Activated CD4-positive, alpha-beta T cell treated with anti-CD3 and anti-CD28 coated beads for 24 hours (primary cell): Measurements from ENCODE around the gene ARL16.
A peak's percentile ranks its signal among the peaks of the same experiment; 100 is the strongest.

ENCODE experiments used
- DNase-seq, 2 donors: peaks; one replicate each; pipeline ENCODE4 v3.0.0-alpha.2; 2020; ENCODE audit warnings: low read depth in 2 of 2

The ARL16 gene, protein sequence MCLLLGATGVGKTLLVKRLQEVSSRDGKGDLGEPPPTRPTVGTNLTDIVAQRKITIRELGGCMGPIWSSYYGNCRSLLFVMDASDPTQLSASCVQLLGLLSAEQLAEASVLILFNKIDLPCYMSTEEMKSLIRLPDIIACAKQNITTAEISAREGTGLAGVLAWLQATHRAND

DNA sequence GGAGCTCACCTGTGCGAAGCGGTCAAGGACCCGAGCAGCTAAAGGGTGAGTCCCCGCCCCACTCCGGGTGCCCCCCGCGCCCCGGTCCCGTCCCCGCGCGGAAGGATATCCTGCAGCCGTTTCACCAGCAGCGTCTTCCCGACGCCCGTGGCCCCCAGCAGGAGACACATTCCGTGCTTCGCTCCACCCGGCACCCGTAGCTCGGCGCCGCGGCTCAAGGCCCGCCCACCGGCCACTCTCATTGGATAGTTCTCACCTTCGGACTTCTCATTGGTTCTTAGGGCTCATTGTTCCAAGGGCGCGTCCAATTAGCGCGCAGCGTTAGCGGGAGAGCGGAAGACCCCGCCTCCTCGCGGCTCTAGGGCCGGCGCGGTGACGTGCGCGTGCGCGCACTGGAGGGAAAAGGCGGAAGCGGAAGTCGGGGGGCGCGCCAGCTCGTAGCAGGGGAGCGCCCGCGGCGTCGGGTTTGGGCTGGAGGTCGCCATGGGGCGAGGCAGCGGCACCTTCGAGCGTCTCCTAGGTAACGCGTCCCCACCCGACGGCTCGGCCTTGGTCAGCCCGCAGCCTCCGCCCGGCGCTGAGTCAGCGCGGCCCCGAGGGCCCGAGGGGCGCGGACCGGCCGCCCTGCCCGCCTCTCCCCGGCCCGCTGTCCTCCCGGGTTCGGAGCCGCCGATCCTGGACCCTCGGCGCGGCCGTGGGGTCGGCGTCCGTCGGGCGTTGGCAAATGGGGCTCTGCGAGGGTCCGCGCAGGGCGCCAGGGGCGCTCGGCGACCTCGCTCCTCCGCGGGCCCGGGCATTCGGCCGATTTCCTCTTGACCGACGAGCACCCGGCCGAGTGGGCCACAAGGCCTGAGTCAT, at the start of gene ARL16, which contains the start of gene HGS:
TSS of gene ARL16 (minus strand) at position 214 of the 858 bp plus-strand sequence. CDS start at position 170, 44 bp downstream.
TSS of gene HGS (plus strand) at position 428 of the 858 bp plus-strand sequence. CDS start at position 484, 56 bp downstream.
- DNase-seq, result peak; percentile 96 to 97

DNA sequence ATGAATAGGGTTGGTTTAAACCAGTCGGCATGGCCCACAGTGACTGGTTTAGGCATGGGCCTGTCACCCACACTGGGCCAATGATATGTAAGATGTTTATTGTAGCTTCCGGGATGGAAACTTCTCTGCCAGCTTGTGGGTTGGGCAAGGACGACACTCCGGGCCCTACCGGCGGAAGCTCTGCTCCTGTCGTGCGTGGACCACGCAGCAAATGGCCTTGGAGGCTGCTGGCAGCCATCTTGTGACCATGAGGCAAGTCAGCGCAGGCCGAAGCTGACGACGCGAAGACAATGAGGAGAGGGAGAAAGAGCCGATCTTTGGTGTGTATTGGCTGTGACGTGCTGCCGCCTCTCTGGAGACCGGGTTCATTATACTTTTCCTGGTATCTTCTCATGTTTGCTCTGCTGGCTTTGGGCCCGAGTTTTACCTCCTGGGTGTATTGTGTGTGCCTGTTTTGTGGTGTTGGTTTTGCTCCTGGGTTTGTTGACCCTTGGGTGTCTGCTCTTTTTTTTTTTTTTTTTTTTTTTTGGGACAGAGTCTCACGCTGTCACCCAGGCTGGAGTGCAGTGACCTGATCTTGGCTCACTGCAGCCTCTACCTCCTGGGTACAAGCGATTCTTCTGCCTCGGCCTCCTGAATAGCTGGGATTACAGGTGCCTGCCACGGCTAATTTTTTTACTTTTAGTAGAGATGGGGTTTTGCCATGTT, 43.9 kb upstream of the ARL16 start:
- no peak for DNase-seq

DNA sequence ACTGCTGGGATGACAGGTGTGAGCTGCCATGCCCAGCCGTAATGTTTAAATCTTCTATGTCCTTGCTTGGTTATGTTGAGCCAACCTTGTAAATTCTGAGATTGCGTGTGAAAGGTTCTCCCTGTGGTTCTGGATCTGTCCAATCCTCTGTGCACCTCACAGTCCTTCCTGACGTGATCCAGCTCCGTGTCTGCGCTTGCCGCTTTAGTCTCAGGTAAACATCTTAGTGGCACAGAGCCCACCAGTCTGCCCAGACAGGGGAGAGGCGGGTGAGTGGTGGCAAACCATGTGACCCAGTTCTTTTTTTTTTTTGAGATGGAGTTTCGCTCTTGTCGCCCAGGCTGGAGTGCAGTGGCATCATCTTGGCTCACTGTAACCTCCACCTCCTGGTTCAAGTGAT, 42.4 kb upstream of the ARL16 start:
- DNase-seq, result no peak

DNA sequence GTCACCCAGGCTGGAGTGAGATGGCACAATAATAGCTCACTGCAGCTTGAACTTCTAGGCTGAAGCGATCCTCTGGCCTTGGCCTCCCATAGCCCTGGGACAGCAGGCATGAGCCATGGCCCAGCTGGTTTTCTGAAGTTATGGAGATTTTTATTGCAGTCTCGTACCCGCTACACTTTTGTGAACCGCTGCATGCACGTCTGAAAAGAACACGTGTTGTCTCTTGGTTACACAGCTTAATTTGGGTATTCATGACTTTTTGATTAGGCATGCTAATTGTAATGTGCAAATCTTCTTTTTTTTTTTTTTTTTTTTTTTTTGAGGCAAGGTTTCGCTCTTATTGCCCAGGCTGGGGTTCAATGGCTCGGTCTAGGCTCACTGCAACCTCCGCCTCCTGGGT, 41.8 kb upstream of the ARL16 start:
- DNase-seq, result no peak

DNA sequence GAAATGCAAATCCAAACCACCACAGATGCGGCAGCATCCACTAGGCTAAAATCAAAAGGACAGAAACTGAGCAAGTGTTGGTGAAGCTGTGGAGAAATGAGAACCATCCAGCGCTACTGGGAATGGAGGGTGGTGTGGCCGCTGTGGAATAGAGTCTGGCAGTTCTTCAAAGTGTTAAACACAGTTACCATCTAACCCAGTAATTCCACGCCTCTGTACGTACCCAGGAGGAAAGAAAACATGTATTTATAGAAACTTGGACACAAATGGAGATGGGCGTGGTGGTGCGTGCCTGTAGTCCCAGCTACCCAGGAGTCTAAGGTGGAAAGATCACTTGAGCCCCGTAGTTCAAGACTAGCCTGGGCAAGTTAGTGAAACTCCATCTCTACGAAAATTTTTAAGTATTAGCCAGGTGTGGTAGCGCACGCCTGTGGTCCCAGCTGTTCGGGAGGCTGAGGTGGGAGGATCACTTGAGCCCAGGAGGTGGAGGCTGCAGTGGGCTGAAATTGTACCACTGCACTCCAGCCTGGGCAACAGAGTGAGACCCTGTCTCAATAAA, 40.1 kb upstream of the ARL16 start:
- DNase-seq, result no peak

DNA sequence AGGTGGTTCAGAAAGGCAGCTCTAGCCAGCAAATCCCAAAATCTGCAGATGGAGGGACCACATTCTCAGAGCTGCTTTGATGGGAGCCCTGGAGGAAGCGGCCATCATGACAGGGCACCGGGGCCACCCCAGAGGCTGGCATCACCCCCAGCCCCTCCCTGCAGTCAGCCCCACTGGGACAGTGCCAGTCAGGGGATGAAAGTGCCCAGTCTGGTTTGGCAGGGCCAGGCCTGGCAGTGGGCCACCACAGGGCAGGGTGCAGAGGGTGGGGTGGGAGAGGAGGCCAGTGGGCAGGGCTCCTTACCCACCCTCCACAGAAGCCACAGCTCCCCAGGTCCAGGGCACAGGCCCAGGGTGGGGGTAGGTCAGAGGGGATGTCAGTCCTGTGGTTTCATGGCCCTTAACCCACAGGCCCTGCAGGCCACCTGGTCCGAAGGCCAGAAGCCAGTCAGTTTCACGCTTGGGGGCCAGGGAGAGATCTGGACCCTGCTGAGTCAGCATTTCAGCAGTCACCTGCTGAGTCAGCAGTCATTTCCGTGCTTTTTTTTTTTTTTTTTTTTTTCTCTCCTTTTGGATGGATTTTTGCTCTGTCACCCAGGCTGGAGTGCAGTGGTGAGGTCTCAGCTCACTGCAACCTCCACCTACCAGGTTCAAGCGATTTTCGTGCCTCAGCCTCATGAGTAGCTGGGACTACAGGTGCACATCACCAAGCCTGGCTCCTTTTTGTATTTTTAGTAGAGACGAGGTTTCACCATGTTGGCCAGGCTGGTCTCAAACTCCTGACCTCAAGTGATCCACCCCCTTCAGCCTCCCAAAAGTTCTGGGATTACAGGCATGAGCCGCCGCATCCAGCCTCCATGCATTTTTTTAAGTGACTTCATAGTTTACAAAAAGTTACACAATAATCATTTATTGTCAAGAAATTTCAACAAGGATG, 38.9 kb upstream of the ARL16 start:
- no peak for DNase-seq

DNA sequence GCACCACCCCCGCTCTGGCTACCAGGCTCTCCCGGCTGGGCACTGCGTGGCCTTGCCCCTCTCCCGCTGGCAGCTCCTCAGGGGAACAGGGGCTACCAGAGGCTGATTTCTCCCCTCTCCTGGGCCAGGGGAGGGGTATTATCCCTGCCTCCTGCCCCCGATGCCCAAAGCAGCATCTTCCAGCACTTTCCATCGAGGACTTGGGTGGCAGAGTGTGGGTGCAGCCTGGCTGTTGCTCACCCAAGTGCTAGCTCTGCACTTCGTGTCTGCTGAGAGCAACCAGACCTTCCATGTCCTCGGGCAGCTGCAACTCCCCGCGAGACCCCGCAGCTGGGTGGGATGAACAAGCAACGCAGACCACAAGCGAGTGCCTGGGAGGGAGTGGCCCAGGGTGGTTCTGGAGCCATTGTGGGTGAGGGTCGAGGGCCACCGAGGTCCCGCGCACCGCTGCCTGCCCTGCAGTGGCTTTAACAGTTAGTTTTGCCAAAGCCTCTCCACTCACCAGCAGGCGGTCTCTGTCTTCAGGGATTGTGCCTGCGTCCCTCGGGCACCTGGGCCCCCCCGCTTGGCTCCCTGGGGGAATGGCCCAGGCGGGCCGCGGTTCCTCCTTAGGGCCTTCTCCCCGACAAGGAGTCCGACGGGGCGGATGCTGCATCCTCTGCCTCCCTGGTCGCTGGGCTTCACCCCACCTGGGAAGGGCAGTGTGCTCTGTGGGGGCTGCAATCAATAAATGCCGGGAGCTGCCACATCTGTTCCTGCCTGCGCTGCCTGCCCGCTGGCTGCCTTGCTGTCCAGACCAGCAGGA, 36.9 kb upstream of the ARL16 start:
- DNase-seq, result no peak

DNA sequence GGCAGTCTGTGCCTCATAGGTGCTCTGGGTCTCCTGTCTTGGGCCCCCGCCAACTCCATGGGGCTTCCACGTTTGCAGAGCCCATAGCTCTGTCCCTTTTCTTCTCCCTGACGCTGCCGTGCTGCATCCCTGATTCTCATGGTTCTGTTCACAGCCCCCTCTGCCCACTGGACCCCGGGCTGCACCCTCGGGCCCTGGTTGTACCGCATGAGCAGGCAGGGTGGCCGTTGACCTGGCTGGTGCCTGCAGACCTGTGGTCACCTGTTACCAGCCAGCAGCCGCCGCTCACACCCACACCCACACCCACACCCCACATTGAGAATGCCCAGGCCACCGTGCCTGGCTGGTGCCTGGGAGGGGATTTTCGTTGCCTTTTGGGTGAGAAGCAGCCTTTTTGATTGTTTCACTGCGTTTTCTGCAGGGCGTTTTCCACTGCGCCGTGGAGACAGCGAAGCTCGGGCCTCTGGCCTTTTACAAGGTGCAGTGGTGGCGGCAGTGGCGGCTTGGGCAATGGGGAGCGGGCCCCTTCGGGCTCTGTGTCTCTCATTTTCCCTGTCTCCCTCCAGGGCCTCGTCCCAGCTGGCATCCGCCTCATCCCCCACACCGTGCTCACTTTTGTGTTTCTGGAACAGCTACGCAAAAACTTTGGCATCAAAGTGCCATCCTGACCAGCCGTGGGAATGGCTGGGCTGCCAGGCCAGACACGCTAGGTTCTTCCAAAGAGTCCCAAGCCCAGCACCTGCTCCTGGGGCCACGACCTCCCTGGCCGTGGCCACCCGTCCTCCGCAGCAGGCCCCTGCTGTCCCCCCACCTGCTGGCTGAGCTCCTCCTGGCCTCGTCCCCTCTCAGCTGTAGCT, 36.0 kb upstream of the ARL16 start:
- DNase-seq, result no peak

DNA sequence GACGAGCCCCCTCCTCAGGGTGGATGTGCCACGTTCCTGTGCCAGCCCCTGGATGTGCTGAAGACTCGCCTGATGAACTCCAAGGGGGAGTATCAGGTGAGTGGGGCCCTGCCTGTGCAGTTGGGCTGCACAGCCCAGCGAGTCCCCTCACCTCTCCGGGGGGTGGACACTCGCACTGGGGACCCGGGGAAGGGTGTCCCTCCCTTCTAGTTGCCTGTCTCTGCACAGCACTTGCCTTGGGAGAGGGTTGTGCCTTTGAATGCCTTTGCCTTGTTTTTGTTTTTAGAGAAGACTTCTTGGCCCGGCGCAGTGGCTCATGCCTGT, 34.1 kb upstream of the ARL16 start:
- no peak for DNase-seq

DNA sequence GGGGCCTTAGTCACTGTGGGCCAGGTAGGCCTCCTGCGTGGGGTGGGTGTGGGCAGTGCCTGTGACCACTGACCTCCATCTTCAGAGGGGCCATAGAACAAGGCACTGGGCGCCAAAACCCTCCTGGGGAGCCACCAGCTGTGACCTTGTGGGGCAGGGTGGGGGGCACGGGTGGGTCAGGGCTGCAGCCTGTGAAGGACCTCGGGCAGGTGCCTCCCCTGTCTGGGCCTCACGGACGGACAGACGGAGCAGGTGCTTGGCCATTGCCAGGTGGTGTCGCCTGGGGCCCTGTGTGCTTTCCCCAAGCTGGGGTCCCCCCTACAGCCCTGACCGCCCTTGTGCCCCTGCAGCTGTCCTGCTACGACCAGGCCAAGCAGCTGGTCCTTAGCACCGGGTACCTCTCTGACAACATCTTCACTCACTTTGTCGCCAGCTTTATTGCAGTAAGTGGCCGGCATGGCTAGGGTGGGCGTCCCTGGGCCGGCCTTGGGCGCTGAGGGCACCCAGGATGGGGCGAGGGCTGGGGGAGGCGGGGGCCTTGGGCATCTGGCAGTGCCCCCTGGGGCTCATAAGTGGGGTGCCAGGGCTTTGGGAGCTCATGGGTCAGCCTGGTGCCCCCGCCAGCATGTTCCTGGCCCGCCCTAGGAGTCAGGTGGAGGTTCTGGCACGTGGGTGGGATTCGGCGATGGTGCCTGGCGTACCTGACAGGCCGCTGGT, 33.6 kb upstream of the ARL16 start:
- no peak for DNase-seq

DNA sequence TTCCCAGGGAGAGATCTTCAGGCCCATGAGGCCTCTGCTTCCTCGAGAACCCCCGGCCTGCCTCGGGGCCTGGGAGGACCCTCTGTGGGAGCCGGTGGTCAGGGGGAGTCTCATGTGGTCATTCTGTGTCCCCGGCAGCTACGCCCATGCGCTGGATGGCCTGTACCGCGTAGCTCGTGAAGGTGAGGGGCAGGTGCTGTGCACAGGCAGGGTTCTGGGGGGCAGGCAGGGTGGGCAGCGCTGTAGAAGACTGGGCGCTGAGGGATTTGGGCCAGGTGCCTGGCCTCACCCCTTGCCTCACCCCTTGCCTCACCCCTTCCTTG, 33.0 kb upstream of the ARL16 start:
- DNase-seq, result no peak

DNA sequence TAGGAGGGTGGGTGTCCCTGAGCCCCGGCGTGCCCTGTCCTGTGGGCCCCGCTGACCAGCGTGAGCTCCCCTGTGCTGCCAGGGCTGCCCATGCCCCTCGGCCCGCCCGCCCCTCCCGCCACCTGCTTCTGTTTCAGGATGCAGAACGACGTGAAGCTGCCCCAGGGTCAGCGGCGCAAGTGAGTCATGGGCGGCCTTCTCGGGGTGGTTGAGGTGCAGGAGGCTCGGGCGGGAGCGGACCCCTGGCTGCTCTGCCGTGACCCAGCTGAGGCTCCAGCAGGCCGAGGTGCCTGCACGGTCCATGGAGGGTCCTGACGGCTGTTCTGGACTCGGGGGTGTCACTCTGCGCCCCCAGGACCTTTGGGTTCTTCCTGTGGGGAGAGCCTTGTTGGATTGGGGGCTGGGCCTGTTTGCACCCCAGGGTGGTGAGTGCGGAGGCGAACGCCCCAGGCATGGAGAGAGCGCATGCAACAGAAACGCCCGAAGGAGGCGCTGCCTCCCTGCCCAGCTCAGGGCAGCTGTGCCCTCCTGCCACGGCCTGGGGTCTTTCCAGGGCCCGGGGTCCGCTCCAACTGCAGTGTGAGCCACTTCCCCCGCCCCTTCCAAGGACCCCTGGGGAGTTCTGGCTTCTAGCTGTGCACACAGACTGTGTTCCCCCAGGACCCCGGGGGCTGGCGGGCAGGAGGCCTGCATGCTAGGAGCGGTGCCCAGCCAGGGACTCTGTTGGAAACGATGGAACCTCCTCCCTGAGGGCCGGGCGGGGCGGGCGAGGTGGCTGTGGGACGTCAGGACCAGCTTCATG, 32.5 kb upstream of the ARL16 start:
- no peak for DNase-seq

DNA sequence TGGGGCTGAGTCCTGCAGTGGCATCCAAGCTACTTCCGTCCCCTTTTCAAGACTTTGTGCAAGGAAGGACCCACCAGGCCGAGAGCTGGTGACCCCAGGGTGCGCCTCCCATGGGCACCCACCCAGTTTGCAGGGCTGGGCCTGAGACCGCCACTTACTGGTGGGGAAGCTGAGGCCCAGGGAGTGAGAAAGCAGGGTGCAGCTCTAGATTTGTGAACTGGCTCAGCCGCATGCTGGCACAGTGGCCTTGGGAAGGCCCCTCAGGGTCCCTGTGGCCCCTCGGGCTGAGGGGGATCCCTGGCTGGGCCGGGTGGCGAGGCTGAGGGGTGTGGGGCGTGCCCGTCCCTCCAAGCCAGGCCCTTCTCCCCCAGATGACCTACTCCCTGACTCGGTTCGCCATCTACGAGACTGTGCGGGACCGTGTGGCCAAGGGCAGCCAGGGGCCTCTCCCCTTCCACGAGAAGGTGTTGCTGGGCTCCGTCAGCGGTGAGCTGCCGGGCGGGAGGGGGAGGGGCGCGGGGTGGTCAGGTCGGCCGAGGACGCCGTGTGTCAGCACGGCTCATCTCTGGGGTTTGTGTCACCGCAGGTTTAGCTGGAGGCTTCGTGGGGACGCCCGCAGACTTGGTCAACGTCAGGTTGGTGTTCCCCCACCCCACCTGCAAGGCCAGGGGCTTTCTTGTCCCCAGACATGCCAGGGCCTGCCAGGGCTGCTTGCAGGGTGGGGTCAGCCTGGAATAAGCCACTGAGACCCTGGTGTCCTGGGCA, 31.7 kb upstream of the ARL16 start:
- DNase-seq, result no peak

DNA sequence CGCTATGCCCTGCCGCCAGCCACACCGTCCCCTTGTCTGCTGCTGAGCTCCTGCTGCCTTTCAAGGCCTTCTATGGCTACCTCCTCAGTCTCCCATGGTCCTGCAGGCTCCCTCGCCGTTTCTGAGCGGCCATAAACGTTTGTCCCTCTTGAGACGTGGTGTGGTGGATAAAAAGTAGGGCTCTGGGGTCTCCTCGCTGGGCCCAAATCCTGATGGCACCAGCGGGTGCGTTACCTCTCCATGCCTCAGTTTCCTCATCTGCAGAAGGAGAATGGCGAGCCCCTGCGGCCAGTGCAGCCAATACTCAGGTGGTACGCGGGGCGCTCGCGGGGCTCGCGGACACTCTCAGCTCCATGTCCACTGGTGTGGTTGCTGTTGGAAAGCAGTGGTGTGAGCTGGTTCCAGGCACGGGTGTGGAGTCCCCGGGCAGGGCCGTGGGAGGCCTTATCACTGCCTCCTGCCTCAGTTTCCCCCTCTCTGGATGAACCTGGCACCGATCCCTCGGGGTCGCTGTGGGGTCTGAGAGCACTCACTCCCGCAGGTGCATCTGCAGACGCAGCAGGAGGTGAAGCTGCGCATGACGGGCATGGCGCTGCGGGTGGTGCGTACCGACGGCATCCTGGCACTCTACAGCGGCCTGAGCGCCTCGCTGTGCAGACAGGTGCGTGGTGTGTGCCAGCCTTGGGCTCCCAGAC, 31.0 kb upstream of the ARL16 start:
- DNase-seq, result no peak

DNA sequence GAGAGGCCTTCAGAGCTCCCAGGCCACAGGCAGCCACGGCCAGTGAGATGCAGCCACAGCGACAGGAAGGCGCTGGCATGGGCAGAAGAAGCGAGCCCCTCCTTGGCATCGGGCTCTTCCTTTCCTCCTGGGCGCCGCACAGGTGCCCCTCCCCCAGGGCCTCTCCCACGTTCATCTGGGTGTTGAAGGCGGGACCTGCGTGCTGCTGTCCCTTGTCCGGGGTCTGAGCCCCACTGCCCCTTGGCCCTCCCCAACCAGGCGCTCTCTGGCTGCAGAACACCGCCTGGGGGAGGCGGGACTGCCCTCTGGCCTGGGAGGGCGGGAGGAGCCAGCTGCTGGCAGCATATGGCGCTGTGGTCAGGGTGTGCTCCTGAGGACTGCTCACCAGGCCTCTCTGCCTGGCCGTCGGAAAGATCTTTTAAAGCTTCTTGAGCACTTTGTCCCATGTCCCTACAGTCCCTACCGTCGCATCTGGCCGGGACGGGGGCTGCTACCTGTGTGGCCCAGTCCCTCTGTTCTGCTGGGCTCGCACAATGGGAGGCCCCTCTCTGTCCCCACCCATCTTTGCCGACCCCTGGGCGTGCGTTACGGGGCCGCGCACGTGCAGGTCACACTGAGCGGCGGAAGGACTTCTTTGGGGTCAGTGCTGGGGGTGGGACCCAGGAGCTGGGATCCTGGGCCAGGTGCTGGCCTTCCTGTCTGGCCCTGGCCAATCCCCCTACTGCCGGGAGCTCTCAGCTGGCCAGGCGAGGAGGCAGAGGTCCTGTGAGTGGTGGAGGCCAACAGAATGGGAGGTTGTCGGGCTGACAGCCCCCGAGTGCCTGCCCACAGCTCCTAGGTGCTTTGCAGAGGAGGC, 30.2 kb upstream of the ARL16 start:
- no peak for DNase-seq

DNA sequence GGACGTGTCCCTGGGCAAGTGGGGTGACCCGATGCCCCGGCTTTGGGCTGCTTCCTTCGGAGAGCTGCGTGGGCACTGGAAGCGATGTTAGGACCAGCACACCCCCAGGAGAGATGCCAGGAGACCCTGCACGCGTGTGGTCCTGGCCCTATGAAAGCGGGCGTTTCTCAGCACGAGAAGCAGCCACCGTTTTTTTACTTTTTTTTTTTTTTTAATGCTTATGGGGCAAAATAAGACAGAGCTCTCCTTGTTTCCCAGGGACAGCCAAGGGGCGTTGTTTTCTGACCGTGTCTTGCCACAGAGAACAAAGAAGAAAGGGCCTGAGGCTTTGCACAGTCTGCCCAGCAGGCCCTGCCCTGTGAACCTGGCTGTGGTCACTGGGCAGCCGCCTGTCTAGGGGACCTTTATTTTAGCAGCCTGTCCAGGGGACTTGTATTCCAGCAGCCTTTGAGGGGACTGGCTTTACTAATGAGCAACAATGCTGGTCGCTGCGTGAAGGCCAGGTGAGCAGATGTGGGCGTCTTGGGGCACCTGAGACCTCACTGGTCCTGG, 29.5 kb upstream of the ARL16 start:
- no peak for DNase-seq
